Measurements from ENCODE around the gene OXCT2. TPM values are rescaled to one million over a fixed set of nuclear protein-coding genes. Genes with fewer than 3 reads are reported as not detected.
"Not testable (repeated sequence)": the region's sequence is repeated elsewhere in the genome, so short reads cannot be mapped to it uniquely, and the experiment has no call there.

Gene OXCT2
- polyA plus RNA-seq, 1 of the 3 experiments (the other 2 are of a cell fraction), result 0.44 TPM

DNA sequence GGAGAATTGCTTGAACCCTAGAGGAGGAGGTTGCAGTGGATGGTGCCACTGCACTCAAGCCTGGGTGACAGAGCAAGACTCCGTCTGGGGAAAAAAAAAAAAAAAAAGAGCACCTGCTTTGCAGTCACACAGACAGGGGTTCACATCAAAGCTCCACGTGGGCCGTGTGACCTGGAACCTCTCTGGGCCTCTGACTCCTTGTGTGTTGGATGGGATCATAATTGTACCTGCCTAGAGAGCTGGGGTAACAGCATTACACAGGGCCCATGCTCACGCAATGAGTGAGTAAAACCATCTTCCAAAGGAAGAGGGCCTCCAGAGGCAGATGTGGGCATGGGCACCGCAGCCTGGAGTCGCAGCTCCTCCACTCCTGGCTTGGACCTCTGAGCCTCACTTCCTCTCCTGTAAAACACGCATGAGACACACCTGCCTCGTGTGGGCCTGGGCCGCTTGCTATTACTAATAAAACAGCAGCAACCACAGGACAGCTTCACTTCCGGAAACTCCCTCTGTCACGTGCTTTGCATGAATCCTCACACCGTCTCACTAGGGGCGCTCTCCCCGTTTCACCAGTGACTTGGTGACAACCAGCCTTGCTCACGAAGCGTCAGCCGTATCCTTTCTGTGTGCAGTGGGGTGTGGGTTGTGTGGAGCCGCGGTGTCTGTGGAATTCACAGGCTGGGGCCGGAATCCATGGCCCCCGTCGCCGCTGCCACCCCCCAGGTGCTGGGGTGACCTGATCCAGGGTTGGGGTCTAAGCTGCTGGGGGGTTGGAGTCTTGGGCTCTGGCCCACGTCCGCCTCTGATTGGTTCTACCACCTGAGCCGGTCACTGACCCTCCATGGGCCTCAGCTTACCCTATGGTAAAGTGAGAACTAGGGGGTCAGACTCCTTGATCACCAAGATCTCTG, 28.0 kb upstream of the OXCT2 start:
- H3K36me3 ChIP-seq (replicated peaks in 1 of 2; ENCODE audit: control insufficient read depth in 1 of 2, insufficient read depth in 2 of 2, low read length in 1 of 2); H3K9me3 ChIP-seq; DNase-seq; H4K20me1 ChIP-seq (ENCODE audit: insufficient read depth); H3K4me1 ChIP-seq (ENCODE audit: control insufficient read depth in 1 of 2, insufficient read depth in 2 of 2, low read depth in 1 of 2, low read length in 1 of 2); H3K79me2 ChIP-seq (ENCODE audit: insufficient read depth); H2AFZ ChIP-seq (ENCODE audit: low read depth); H3K27ac ChIP-seq (ENCODE audit: low read depth in 2 of 2, low read length in 1 of 2); H3K27me3 ChIP-seq (ENCODE audit: insufficient read depth); H3K9me2 ChIP-seq; H3K4me2 ChIP-seq; H3F3A ChIP-seq (replicated peaks; ENCODE audit: insufficient read depth); H3K9ac ChIP-seq; POLR2A ChIA-PET: not testable (repeated sequence)
- WGBS (ENCODE audit: low lambda C conversion rate), result 85% methylated on average over 20 of the region's 26 CpGs
- CTCF ChIA-PET, result interaction anchor here (0.8 to 4.9 kb wide), 11 partner anchors 9 to 193 kb away, joined by 3 to 23 read pairs (median 5); partner anchors contain the start of gene BMP8B
- H3K4me3 ChIP-seq (ENCODE audit: low read depth in 2 of 2, low read length in 1 of 2), result peak overlapping the region in 1 of 2 experiments; percentile 33; a peak in 1 of 4 replicates

- H3K9me3 ChIP-seq, result no peaks in the 10 kb centered on the region
- no peaks in the 10 kb centered on the region for H3K27me3 ChIP-seq (ENCODE audit: insufficient read depth)
- no peaks in the 10 kb centered on the region; a peak in 1 of 4 replicates for H3K4me1 ChIP-seq (ENCODE audit: control insufficient read depth in 1 of 2, insufficient read depth in 2 of 2, low read depth in 1 of 2, low read length in 1 of 2)
- DNase-seq, result peak; percentile 4
- H3K27ac ChIP-seq (ENCODE audit: low read depth in 2 of 2, low read length in 1 of 2), result no peak overlapping the region
- H3K36me3 ChIP-seq (replicated peaks in 1 of 2; ENCODE audit: control insufficient read depth in 1 of 2, insufficient read depth in 2 of 2, low read length in 1 of 2), result no peaks in the 10 kb centered on the region
- CTCF ChIA-PET, result interaction anchor here (0.7 to 1.5 kb wide), 3 partner anchors 21 to 105 kb away, joined by 3 to 4 read pairs (median 3); no protein-coding TSS in a partner anchor
- TF ChIP-seq JUND (IDR thresholded peaks at IDR 0.05), result no peak
- no peak for TF ChIP-seq FOXM1 (IDR thresholded peaks at IDR 0.05; ENCODE audit: low read depth)
- TF ChIP-seq, protein P1, sequence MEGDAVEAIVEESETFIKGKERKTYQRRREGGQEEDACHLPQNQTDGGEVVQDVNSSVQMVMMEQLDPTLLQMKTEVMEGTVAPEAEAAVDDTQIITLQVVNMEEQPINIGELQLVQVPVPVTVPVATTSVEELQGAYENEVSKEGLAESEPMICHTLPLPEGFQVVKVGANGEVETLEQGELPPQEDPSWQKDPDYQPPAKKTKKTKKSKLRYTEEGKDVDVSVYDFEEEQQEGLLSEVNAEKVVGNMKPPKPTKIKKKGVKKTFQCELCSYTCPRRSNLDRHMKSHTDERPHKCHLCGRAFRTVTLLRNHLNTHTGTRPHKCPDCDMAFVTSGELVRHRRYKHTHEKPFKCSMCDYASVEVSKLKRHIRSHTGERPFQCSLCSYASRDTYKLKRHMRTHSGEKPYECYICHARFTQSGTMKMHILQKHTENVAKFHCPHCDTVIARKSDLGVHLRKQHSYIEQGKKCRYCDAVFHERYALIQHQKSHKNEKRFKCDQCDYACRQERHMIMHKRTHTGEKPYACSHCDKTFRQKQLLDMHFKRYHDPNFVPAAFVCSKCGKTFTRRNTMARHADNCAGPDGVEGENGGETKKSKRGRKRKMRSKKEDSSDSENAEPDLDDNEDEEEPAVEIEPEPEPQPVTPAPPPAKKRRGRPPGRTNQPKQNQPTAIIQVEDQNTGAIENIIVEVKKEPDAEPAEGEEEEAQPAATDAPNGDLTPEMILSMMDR (IDR thresholded peaks at IDR 0.05), result no peak
- no peak for TF ChIP-seq TAF1 (IDR thresholded peaks at IDR 0.05; ENCODE audit: borderline replicate concordance, low read depth, low read length)
- TF ChIP-seq IRF3 (IDR thresholded peaks at IDR 0.05; ENCODE audit: low read depth, low read length), result no peak
- no peak for TF ChIP-seq CHD2 (IDR thresholded peaks at IDR 0.05; ENCODE audit: low read length, partially characterized antibody)
- no peak for TF ChIP-seq EP300 (IDR thresholded peaks at IDR 0.05; ENCODE audit: borderline replicate concordance in 1 of 2, low read depth in 1 of 2, low read length in 1 of 2)
- no peak for TF ChIP-seq RAD21 (IDR thresholded peaks at IDR 0.05; ENCODE audit: low read length)
- TF ChIP-seq, protein P2, sequence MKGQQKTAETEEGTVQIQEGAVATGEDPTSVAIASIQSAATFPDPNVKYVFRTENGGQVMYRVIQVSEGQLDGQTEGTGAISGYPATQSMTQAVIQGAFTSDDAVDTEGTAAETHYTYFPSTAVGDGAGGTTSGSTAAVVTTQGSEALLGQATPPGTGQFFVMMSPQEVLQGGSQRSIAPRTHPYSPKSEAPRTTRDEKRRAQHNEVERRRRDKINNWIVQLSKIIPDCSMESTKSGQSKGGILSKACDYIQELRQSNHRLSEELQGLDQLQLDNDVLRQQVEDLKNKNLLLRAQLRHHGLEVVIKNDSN (IDR thresholded peaks at IDR 0.05; ENCODE audit: borderline replicate concordance, low read depth), result no peak
- TF ChIP-seq FOSL2 (IDR thresholded peaks at IDR 0.05; ENCODE audit: borderline replicate concordance, low read depth), result no peak
- TF ChIP-seq POLR2AphosphoS5 (IDR thresholded peaks at IDR 0.05; ENCODE audit: low read depth, low read length), result no peak
- TF ChIP-seq RXRA (IDR thresholded peaks at IDR 0.05; ENCODE audit: borderline replicate concordance, low read depth), result no peak
- TF ChIP-seq TCF12 (IDR thresholded peaks at IDR 0.05), result no peak
- TF ChIP-seq, protein P3, sequence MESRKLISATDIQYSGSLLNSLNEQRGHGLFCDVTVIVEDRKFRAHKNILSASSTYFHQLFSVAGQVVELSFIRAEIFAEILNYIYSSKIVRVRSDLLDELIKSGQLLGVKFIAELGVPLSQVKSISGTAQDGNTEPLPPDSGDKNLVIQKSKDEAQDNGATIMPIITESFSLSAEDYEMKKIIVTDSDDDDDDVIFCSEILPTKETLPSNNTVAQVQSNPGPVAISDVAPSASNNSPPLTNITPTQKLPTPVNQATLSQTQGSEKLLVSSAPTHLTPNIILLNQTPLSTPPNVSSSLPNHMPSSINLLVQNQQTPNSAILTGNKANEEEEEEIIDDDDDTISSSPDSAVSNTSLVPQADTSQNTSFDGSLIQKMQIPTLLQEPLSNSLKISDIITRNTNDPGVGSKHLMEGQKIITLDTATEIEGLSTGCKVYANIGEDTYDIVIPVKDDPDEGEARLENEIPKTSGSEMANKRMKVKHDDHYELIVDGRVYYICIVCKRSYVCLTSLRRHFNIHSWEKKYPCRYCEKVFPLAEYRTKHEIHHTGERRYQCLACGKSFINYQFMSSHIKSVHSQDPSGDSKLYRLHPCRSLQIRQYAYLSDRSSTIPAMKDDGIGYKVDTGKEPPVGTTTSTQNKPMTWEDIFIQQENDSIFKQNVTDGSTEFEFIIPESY (IDR thresholded peaks at IDR 0.05; ENCODE audit: borderline replicate concordance, low read depth), result no peak
- TF ChIP-seq SMC3 (IDR thresholded peaks at IDR 0.05; ENCODE audit: low read depth, low read length), result no peak
- H3K4me3 ChIP-seq (ENCODE audit: low read depth in 2 of 2, low read length in 1 of 2), result no peak overlapping the region
- H3K4me2 ChIP-seq, result no peak overlapping the region
- no peaks in the 10 kb centered on the region for H3K79me2 ChIP-seq (ENCODE audit: insufficient read depth)
- 14% methylated on average over 1 of the region's 1 CpG for WGBS (ENCODE audit: low lambda C conversion rate)
- H3K9me2 ChIP-seq, result no peaks in the 10 kb centered on the region
- POLR2A ChIA-PET, result no interaction called here
- no peak overlapping the region for H2AFZ ChIP-seq (ENCODE audit: low read depth)
- peaks cover 5% of the 10 kb centered on the region for H3F3A ChIP-seq (replicated peaks; ENCODE audit: insufficient read depth)
- no peak overlapping the region for H3K9ac ChIP-seq
- H4K20me1 ChIP-seq (ENCODE audit: insufficient read depth), result no peaks in the 10 kb centered on the region
Observed at GRCh38 chr1:39795651-39796050, 24.5 kb upstream of the OXCT2 start.
